Common myeloid progenitor, CD34-positive (primary cell): Measurements from ENCODE around the gene PCDH9.

Experiments used
- CTCF ChIA-PET: fragments of 350-600 bp; sonication (Branson Sonifier 250); formaldehyde crosslinking; loops from one replicate; lab custom pipeline; 2021; ENCODE audit warnings: antibody characterized with exemption; lab: Charles Lee
- POLR2A ChIA-PET: fragments of 350-600 bp; sonication (Branson Sonifier 250); formaldehyde crosslinking; loops from one replicate; lab custom pipeline; 2021; ENCODE audit warnings: antibody characterized with exemption; lab: Charles Lee
- DNase-seq, 3 donors: peaks; one replicate each; pipeline versions ENCODE4 v3.0.0 to v3.0.0-alpha.2; 2013
- H3K27ac ChIP-seq, 2 experiments: 1 replicate in 1 of 2; 2 replicates in 1 of 2; pipeline ENCODE4 v1.7.0; 2013; ENCODE audit warnings: inconsistent platforms in 2 of 2, low read length in 2 of 2, mild to moderate bottlenecking in 2 of 2, low read depth in 1 of 2, moderate library complexity in 1 of 2; ENCODE audit not compliant: severe bottlenecking in 2 of 2, insufficient read depth in 1 of 2, poor library complexity in 1 of 2
- H3K27me3 ChIP-seq, 5 experiments: replicated peaks in 2 of 5; 1 replicate in 3 of 5; 2 replicates in 2 of 5; pipeline versions ENCODE4 v1.6.1 to v1.7.0; 2013; ENCODE audit warnings: low read length in 4 of 5, mild to moderate bottlenecking in 2 of 5, moderate library complexity in 2 of 5, inconsistent platforms in 1 of 5; ENCODE audit not compliant: insufficient read depth in 5 of 5, control insufficient read depth in 4 of 5
- H3K36me3 ChIP-seq, 4 experiments: 1 replicate in 2 of 4; 2 replicates in 2 of 4; pipeline versions ENCODE4 v1.6.1 to v1.7.0; 2013; ENCODE audit warnings: low read length in 3 of 4, control low read depth in 1 of 4, mild to moderate bottlenecking in 1 of 4; ENCODE audit not compliant: control insufficient read depth in 4 of 4, insufficient read depth in 4 of 4
- H3K4me1 ChIP-seq, 4 experiments: 1 replicate in 3 of 4; 2 replicates in 1 of 4; pipeline versions ENCODE4 v1.6.1 to v1.7.1; 2013; ENCODE audit warnings: low read length in 3 of 4, mild to moderate bottlenecking in 3 of 4, control low read depth in 1 of 4, inconsistent platforms in 1 of 4, moderate library complexity in 1 of 4; ENCODE audit not compliant: control insufficient read depth in 4 of 4, insufficient read depth in 4 of 4; ENCODE audit errors: control extremely low read depth in 1 of 4
- H3K4me3 ChIP-seq, 7 experiments: 1 replicate in 4 of 7; 2 replicates in 3 of 7; pipeline versions ENCODE4 v1.5.1 to v1.7.0; 2013; ENCODE audit warnings: mild to moderate bottlenecking in 7 of 7, low read length in 6 of 7, moderate library complexity in 6 of 7, inconsistent platforms in 2 of 7, low read depth in 2 of 7, control low read depth in 1 of 7; ENCODE audit not compliant: insufficient read depth in 4 of 7, control insufficient read depth in 1 of 7; ENCODE audit errors: extremely low read depth in 1 of 7
- H3K9me3 ChIP-seq, 5 experiments: 1 replicate in 4 of 5; 2 replicates in 1 of 5; pipeline versions ENCODE4 v1.6.1 to v1.7.1; 2013; ENCODE audit warnings: low read length in 4 of 5, mild to moderate bottlenecking in 2 of 5, inconsistent platforms in 1 of 5, low read depth in 1 of 5, moderate library complexity in 1 of 5; ENCODE audit not compliant: control insufficient read depth in 4 of 5, insufficient read depth in 2 of 5; ENCODE audit errors: control extremely low read depth in 1 of 5
- WGBS: methylation state at CpG from one replicate; pipeline ENCODE4 v1.1.5; 2013; ENCODE audit not compliant: insufficient coverage; 5-methylcytosine and 5-hydroxymethylcytosine counted together

PCDH9 gene

DNA sequence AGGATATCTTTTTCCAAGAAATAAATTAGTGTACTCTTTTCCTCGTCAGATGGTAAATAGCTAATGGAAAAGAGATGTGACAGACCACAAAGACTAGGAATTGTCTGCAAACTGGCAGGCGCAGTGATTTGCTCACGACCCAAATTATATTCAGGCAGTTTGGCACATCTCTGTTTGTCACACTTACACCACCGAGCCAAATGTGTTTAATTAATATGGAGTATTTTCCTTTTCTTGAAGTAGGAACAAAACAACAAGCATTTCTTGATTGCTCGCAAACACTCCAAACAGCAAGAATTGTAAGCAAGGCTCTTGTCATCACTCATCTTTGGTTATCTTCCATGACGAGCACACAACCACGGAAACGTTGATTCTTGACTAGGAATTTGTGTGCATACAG lies 884.2 kb downstream of the PCDH9 start:
- ChIA-PET CTCF (interaction anchor here (1.1 to 2.1 kb wide), 2 partner anchors 9 to 14 kb away, joined by 3 to 7 read pairs; no protein-coding TSS in a partner anchor), POLR2A (no interaction called here)
- WGBS = 92% methylated on average over 4 of the region's 8 CpGs
- no peak for DNase-seq
- Histone ChIP-seq H3K9me3 (no peaks in the 10 kb centered on the region), H3K4me1 (no peaks in the 10 kb centered on the region), H3K27me3 (no peaks in the 10 kb centered on the region), H3K27ac (no peak overlapping the region), H3K36me3 (no peaks in the 10 kb centered on the region), H3K4me3 (no peak overlapping the region)

DNA sequence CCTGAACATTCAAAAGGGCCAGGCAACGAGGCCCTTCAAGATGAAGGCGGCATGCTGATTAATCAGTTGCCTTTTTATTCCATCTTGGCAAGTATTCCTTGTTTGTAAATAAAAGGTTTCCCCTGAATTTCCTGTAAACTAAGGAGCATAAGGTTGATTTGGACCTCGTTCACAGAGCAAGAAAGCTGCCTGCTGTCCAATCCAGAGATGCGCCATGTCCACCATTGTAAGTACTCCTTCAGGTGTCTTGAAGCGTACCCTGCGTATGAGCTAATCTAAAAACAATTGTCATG lies 884.7 kb downstream of the PCDH9 start:
- no peaks in the 10 kb centered on the region for H3K4me1 ChIP-seq
- WGBS = 100% methylated on average over 6 of the region's 6 CpGs
- no peaks in the 10 kb centered on the region for H3K36me3 ChIP-seq
- no peak for DNase-seq
- no peak overlapping the region for H3K4me3 ChIP-seq
- H3K27ac ChIP-seq = no peak overlapping the region
- POLR2A ChIA-PET = no interaction called here
- H3K27me3 ChIP-seq = no peaks in the 10 kb centered on the region
- no peaks in the 10 kb centered on the region for H3K9me3 ChIP-seq
- CTCF ChIA-PET = interaction anchor here (1.1 to 2.1 kb wide), 3 partner anchors 9 to 14 kb away, joined by 3 to 7 read pairs (median 4); no protein-coding TSS in a partner anchor

DNA sequence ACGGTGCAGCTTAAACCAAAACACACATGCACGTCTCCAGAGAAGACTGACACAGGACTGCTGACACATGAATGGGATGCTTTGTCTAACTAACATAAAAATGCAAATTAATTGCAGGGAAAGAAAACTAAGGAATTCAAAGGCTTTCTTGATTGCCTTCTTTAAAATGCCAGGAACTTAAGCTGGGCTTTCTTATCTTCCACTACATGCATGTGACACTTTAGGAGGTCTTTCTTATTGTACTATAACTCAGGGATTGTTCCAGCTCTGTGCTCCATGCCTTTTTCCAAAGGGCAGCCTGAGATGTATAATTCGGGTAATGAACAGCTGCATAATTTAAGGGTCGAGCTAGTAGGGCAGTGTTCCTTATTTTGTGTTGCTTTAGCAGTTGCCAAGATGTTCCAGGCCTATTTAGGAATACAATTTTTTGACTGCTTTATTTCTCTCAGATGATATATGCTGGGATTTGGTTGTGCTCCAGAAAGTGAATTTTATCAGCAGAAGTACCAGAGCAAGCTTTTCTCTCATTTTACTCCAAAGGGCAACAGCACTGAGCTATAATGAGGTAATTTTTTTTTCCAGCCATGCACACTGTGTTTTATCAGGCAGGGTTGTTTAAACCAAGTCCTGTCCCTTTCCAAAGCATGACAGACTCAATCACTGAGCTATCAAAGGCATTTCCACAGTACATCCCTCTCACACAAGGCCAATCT lies 885.2 kb downstream of the PCDH9 start:
- Histone ChIP-seq H3K4me1 (peaks cover 0 to 2% (median 0%) of the 10 kb centered on the region in 4 experiments), H3K36me3 (no peaks in the 10 kb centered on the region), H3K4me3 (no peak overlapping the region), H3K27ac (no peak overlapping the region), H3K9me3 (no peaks in the 10 kb centered on the region), H3K27me3 (no peaks in the 10 kb centered on the region)
- DNase-seq = no peak
- ChIA-PET POLR2A (no interaction called here), CTCF (interaction anchor here (1.1 to 2.1 kb wide), 3 partner anchors 10 to 15 kb away, joined by 3 to 7 read pairs (median 4); no protein-coding TSS in a partner anchor)
- WGBS = 100% methylated on average over 2 of the region's 4 CpGs

DNA sequence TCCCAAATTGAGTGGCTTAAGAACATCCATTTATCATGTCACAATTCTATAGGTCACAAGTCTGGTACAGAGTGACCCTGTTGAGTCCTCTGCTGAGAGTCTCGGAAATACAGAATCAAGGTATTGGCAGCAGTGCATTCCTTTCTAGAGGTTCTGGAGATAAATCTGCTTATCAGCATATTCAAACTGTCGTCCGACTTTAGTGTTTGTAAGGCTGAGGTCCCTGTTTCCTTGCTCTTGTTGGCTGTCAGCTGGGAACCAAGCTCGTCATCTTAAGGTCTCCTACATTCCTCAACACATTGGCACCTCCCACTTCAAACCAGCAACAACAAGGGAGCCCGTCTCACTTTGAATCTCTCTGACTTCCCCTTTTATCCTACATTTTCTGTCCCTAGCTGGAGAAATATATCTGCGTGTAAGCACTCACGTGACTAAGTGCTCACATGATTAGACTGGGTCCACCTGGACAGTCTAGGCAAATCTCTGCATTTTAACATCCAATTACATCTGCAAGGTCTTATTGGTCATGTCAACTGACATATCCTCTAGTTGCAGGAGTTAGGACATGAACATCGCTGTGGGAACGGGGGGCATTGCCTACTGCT lies 886.8 kb downstream of the PCDH9 start:
- ChIA-PET POLR2A (no interaction called here), CTCF (interaction anchor here (1.1 to 1.3 kb wide), 2 partner anchors 8 to 36 kb away, joined by 3 read pairs; no protein-coding TSS in a partner anchor)
- Histone ChIP-seq H3K27me3 (no peaks in the 10 kb centered on the region), H3K27ac (no peak overlapping the region), H3K4me3 (no peak overlapping the region), H3K9me3 (no peaks in the 10 kb centered on the region), H3K36me3 (no peaks in the 10 kb centered on the region), H3K4me1 (peaks cover 0 to 5% (median under 1%) of the 10 kb centered on the region in 4 experiments)
- 86% methylated on average over 7 of the region's 9 CpGs for WGBS
- no peak for DNase-seq

DNA sequence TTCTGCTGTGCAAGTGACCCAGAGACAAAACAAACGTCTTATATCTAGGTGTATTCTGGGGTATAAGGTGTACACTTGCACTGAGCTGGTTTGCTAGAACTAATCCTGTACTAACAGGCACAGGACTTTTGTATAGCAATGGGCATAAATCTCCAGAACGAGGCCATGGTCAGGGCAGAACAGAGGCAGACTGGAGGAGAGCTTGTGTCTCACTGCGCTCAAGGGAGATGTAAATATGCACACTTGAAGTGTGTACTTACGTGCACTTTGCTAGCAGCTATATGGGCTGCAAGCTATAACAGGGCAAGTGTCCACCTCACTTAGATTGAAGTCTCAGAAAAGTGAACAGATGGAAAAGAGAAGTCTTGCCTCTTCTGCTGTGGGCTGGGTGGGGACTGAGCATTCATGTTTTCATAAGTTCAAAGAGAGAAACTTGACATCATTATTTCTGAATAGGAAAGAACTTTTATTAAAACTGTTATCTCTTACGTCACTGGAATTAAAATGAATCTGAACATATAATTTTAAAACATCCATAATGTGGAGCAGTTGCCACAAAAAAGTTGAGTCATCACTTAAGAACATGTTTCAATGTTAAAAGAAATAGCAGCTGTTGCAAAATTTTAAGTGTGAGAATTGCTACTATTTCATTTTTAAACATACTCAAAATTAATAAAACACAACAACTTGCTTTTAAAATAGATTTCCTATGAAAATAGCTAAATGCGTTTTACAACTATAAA lies 888.3 kb downstream of the PCDH9 start:
- Histone ChIP-seq H3K27me3 (no peaks in the 10 kb centered on the region), H3K4me1 (peaks cover 0 to 5% (median under 1%) of the 10 kb centered on the region in 4 experiments), H3K27ac (no peak overlapping the region), H3K4me3 (no peak overlapping the region), H3K36me3 (no peaks in the 10 kb centered on the region), H3K9me3 (no peaks in the 10 kb centered on the region)
- no peak for DNase-seq
- CTCF ChIA-PET = interaction anchor here (1.3 kb wide), 1 partner anchor 38 kb away, joined by 3 read pairs; no protein-coding TSS in a partner anchor
- POLR2A ChIA-PET = no interaction called here
- 98% methylated on average over 4 of the region's 6 CpGs for WGBS

DNA sequence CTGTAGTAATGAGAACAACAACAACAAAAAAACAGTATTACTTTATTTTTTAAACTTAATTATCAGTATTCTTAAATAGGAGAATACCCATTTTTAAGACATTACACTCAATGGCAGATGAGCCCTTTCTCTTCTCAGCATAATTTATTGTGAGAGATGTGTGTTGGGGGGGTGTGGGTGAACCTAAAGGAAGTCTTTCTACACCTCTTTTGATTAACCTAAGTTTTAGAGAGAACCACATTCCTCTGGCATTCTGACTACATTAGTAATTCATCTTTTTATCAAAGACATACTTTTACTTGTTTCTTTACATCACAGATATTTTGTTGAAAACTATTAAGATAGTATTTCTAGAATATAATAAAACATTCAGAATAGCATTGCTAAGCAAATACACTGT lies 890.9 kb downstream of the PCDH9 start:
- Histone ChIP-seq H3K27ac (no peak overlapping the region), H3K4me1 (peaks cover 0 to 7% (median under 1%) of the 10 kb centered on the region in 4 experiments), H3K27me3 (no peaks in the 10 kb centered on the region), H3K9me3 (no peaks in the 10 kb centered on the region), H3K4me3 (no peak overlapping the region), H3K36me3 (no peaks in the 10 kb centered on the region)
- no peak for DNase-seq
- POLR2A ChIA-PET = no interaction called here
- CTCF ChIA-PET = interaction anchor here (0.9 kb wide), 1 partner anchor 16 kb away, joined by 3 read pairs; no protein-coding TSS in a partner anchor
